DMS114 treated with DMSO at 0.1 percent for 48 hours (cell line): Measurements from ENCODE around the gene IRS2.

Experiments used
- DNase-seq: peaks from one replicate; lab custom pipeline; 2025; ENCODE audit not compliant: unreplicated experiment; lab: John Stamatoyannopoulos, UW

IRS2 gene

GRCh38 chr13:109809216-109809932, 23.0 kb upstream of the IRS2 start:
- no peak for DNase-seq

- no peak for DNase-seq
Observed at GRCh38 chr13:109807345-109807744, 21.0 kb upstream of the IRS2 start.

GRCh38 chr13:109804654-109805053, 18.3 kb upstream of the IRS2 start:
- no peak for DNase-seq

GRCh38 chr13:109803825-109804224, 17.4 kb upstream of the IRS2 start:
- DNase-seq, result no peak

GRCh38 chr13:109802936-109803335, 16.6 kb upstream of the IRS2 start:
- no peak for DNase-seq

- no peak for DNase-seq
Observed at GRCh38 chr13:109795011-109795410, 8.6 kb upstream of the IRS2 start.

GRCh38 chr13:109794095-109794494, 7.7 kb upstream of the IRS2 start:
- no peak for DNase-seq

- DNase-seq, result no peak
Observed at GRCh38 chr13:109792416-109793059, 6.2 kb upstream of the IRS2 start.

- no peak for DNase-seq
Observed at GRCh38 chr13:109790942-109791605, 4.7 kb upstream of the IRS2 start.

- no peak for DNase-seq
Observed at GRCh38 chr13:109790086-109790485, 3.7 kb upstream of the IRS2 start.

- DNase-seq, result no peak
Observed at GRCh38 chr13:109789262-109789661, 2.9 kb upstream of the IRS2 start.

GRCh38 chr13:109788372-109789111, 2.2 kb upstream of the IRS2 start:
- DNase-seq, result no peak

GRCh38 chr13:109787135-109787954, 962 bp upstream of the IRS2 start:
- DNase-seq, result no peak

- no peak for DNase-seq
Observed at GRCh38 chr13:109785892-109786450, 412 bp downstream of the IRS2 start.

GRCh38 chr13:109785141-109785891, 1.1 kb downstream of the IRS2 start:
- no peak for DNase-seq

GRCh38 chr13:109784590-109785140, 1.7 kb downstream of the IRS2 start:
- no peak for DNase-seq

GRCh38 chr13:109783815-109784589, 2.4 kb downstream of the IRS2 start:
- no peak for DNase-seq

GRCh38 chr13:109783447-109783814, 3.0 kb downstream of the IRS2 start:
- no peak for DNase-seq
